Measurements from ENCODE around the gene ZNF366.

ZNF366 gene

DNA sequence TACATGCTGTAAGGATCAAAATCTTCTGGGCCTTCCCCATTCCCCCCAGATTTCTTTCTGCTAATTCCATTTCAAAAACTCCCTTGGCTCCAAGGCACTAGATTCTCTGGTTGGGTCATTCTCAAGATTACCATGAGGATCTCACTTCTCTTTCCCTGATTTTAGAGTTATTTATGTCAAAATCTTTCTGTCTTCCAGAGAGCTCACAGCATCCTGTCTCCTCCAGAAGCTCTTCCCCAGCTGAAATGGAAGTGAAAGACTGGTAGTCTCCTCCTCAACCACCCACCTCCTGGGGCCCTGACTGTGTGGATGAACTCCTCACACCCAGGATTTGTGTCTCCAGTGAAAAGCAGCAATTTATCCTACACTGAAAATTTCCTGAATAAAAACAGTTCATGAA is 11.9 kb upstream of the ZNF366 start:
- Histone ChIP-seq H3K4me1 (ENCODE audit: low read depth, poor library complexity, severe bottlenecking) (no peaks in the 10 kb centered on the region), H3K36me3 (ENCODE audit: insufficient read depth) (no peaks in the 10 kb centered on the region), H3K27me3 (ENCODE audit: insufficient read depth, low read depth) (no peaks in the 10 kb centered on the region), H3K9ac (no peak overlapping the region), H3K79me2 (ENCODE audit: insufficient read depth, low read depth) (no peaks in the 10 kb centered on the region), H3K4me3 (IDR thresholded peaks at IDR 0.05; ENCODE audit: insufficient read depth, low read depth, low read length) (no peak overlapping the region), H3K27ac (no peak overlapping the region), H2AFZ (ENCODE audit: low read depth) (no peak overlapping the region), H3K4me2 (no peak overlapping the region), H4K20me1 (ENCODE audit: insufficient read depth) (no peaks in the 10 kb centered on the region)
- no peak for TF ChIP-seq CTCF (conservative IDR thresholded peaks at IDR 0.05; ENCODE audit: low read depth, low read length)

- no peaks in the 10 kb centered on the region for H3K27me3 ChIP-seq (ENCODE audit: insufficient read depth, low read depth)
- no peaks in the 10 kb centered on the region for H3K79me2 ChIP-seq (ENCODE audit: insufficient read depth, low read depth)
- H3K9ac ChIP-seq = no peak overlapping the region
- H3K4me3 ChIP-seq (IDR thresholded peaks at IDR 0.05; ENCODE audit: insufficient read depth, low read depth, low read length) = no peak overlapping the region
- no peak overlapping the region for H3K27ac ChIP-seq
- no peaks in the 10 kb centered on the region for H3K4me1 ChIP-seq (ENCODE audit: low read depth, poor library complexity, severe bottlenecking)
- no peak for TF ChIP-seq CTCF (conservative IDR thresholded peaks at IDR 0.05; ENCODE audit: low read depth, low read length)
- H3K4me2 ChIP-seq = no peak overlapping the region
- H4K20me1 ChIP-seq (ENCODE audit: insufficient read depth) = no peaks in the 10 kb centered on the region
- H2AFZ ChIP-seq (ENCODE audit: low read depth) = no peak overlapping the region
- H3K36me3 ChIP-seq (ENCODE audit: insufficient read depth) = no peaks in the 10 kb centered on the region
These were observed 10.9 kb upstream of the ZNF366 start for GRCh38 chr5:72518001-72518683.

DNA sequence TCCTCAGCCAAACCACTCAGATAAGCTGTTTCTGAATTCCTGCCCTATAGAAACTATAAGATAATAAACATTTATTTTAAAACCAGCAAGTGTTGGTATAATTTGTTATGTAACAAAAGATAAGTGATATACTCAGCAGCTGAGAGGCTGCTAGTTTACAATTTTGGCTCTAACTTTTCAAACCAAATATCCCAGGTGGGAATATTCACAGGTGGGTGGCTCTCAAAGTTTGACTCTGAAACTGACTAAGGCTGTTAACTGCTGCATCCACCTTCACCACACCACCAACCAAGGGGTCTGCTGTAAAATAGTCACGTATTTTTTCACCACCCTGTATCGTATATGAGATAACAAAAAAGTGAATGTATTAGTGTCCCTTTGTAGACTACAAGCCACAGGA is 9.7 kb upstream of the ZNF366 start:
- no peak overlapping the region for H3K9ac ChIP-seq
- no peaks in the 10 kb centered on the region for H3K36me3 ChIP-seq (ENCODE audit: insufficient read depth)
- no peaks in the 10 kb centered on the region for H3K4me1 ChIP-seq (ENCODE audit: low read depth, poor library complexity, severe bottlenecking)
- H3K79me2 ChIP-seq (ENCODE audit: insufficient read depth, low read depth) = no peaks in the 10 kb centered on the region
- no peak overlapping the region for H2AFZ ChIP-seq (ENCODE audit: low read depth)
- no peaks in the 10 kb centered on the region for H3K27me3 ChIP-seq (ENCODE audit: insufficient read depth, low read depth)
- no peak overlapping the region for H3K4me2 ChIP-seq
- no peak overlapping the region for H3K27ac ChIP-seq
- H4K20me1 ChIP-seq (ENCODE audit: insufficient read depth) = no peaks in the 10 kb centered on the region
- H3K4me3 ChIP-seq (IDR thresholded peaks at IDR 0.05; ENCODE audit: insufficient read depth, low read depth, low read length) = no peak overlapping the region
- no peak for TF ChIP-seq CTCF (conservative IDR thresholded peaks at IDR 0.05; ENCODE audit: low read depth, low read length)

- no peak for TF ChIP-seq CTCF (conservative IDR thresholded peaks at IDR 0.05; ENCODE audit: low read depth, low read length)
- Histone ChIP-seq H3K4me3 (IDR thresholded peaks at IDR 0.05; ENCODE audit: insufficient read depth, low read depth, low read length) (no peak overlapping the region), H3K9ac (no peak overlapping the region), H3K27me3 (ENCODE audit: insufficient read depth, low read depth) (no peaks in the 10 kb centered on the region), H3K4me1 (ENCODE audit: low read depth, poor library complexity, severe bottlenecking) (no peaks in the 10 kb centered on the region), H3K4me2 (no peak overlapping the region), H2AFZ (ENCODE audit: low read depth) (no peak overlapping the region), H4K20me1 (ENCODE audit: insufficient read depth) (no peaks in the 10 kb centered on the region), H3K36me3 (ENCODE audit: insufficient read depth) (no peaks in the 10 kb centered on the region), H3K79me2 (ENCODE audit: insufficient read depth, low read depth) (no peaks in the 10 kb centered on the region), H3K27ac (no peak overlapping the region)
These were observed 8.0 kb upstream of the ZNF366 start for GRCh38 chr5:72515211-72515610.
